ENCODE measurements around the gene PPFIBP1. TPM values are rescaled to one million over a fixed set of nuclear protein-coding genes. Genes with fewer than 3 reads are reported as not detected.
A peak's percentile ranks its signal among the peaks of the same experiment; 100 is the strongest.

Gene PPFIBP1
- total RNA-seq, 2 donors from 2014 or later: 65.2 to 66.0 TPM

DNA sequence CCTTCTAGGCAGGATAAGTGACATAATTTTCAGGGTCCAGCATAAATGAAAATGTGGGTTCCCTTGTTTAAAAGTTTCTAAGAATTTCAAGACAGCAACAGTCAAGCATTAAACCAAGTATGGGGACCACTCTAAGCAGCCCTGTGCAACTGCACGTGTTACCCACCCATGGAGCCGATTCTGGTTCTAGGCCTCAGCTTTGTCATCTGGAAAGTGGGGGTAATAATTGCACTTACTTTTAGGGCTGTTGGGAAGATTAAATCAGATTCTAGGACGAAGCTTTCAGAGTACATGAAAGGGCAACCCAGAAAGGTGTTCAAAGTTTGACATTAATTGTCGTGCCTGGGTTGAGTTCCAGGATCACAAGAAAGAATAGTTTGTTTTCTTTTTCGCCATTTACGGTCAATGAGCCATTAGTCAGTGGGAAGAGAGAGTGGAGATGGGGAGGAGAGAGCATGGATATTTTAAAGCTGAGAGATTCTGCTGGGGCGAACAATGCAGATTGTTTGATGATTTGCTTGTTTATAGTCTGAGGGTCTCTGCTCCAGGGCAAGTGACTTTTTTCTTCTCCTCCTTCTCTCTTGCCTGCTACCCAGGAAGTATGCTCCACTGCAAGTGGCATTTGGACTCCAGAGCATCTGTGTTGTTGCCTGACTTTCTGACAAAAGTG is 10.7 kb upstream of the PPFIBP1 start:
- peaks cover 0 to 14% of the 10 kb centered on the region in 2 donors for H3K4me1 ChIP-seq
- peak overlapping the region in 1 of 2 donors; percentile 6 for H3K27ac ChIP-seq
- H3K4me3 ChIP-seq: no peak overlapping the region

DNA sequence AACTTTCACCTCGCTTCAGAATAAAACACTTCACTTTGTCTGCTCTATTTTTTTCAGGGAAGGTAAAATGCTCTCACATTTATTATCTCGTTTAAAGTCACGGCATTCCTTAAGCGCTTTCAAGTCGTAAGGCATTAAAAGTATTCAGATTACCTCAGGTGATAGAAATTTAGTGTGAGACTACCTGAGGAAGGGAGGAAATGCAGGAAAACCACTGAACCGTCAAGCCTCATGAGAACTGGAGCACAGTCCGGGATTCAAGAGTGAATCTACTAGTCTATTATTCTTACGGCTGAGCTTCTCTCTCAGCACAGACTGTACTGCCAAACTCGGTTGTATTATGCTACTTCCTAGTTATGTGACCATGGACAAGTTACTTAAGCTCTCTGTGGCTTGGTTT is 8.3 kb upstream of the PPFIBP1 start:
- peaks cover 0 to 14% of the 10 kb centered on the region in 2 donors for H3K4me1 ChIP-seq
- no peaks in the 10 kb centered on the region for H3K36me3 ChIP-seq
- TF ChIP-seq, protein P1, sequence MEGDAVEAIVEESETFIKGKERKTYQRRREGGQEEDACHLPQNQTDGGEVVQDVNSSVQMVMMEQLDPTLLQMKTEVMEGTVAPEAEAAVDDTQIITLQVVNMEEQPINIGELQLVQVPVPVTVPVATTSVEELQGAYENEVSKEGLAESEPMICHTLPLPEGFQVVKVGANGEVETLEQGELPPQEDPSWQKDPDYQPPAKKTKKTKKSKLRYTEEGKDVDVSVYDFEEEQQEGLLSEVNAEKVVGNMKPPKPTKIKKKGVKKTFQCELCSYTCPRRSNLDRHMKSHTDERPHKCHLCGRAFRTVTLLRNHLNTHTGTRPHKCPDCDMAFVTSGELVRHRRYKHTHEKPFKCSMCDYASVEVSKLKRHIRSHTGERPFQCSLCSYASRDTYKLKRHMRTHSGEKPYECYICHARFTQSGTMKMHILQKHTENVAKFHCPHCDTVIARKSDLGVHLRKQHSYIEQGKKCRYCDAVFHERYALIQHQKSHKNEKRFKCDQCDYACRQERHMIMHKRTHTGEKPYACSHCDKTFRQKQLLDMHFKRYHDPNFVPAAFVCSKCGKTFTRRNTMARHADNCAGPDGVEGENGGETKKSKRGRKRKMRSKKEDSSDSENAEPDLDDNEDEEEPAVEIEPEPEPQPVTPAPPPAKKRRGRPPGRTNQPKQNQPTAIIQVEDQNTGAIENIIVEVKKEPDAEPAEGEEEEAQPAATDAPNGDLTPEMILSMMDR (IDR thresholded peaks at IDR 0.05): no peak
- no peak overlapping the region for H3K27ac ChIP-seq
- DNase-seq (ENCODE audit: low spot score): no peak
- no peaks in the 10 kb centered on the region for H3K27me3 ChIP-seq
- H3K4me3 ChIP-seq: no peak overlapping the region
- no peaks in the 10 kb centered on the region for H3K9me3 ChIP-seq

More for the DNA sequence above, 10.7 kb upstream of the PPFIBP1 start:
- TF ChIP-seq, protein P1 (IDR thresholded peaks at IDR 0.05): no peak
- Histone ChIP-seq H3K9me3 (no peaks in the 10 kb centered on the region), H3K27me3 (no peaks in the 10 kb centered on the region), H3K36me3 (no peaks in the 10 kb centered on the region)
- DNase-seq (ENCODE audit: low spot score): no peak

DNA sequence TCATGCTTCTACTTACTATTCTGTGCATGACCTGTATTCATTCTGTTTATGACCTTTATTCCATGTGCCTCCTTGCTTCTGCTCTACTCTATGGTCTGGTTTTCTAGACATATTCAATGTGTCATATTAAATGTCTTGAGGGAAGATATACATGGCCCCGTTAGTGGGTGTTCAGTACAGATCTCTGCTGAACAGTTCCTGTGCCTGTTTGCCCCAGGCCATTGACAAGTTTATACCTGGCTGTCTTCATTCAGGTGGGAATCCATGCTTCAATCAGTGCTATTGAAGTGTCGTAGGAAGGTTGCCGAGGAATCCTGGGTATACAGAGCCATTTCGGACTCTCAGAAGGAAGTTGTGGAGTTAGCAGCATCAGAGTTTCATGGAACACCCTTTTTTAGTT is 7.4 kb upstream of the PPFIBP1 start:
- H3K27me3 ChIP-seq: no peaks in the 10 kb centered on the region
- H3K4me3 ChIP-seq: no peak overlapping the region
- H3K27ac ChIP-seq: no peak overlapping the region
- no peak for DNase-seq (ENCODE audit: low spot score)
- H3K4me1 ChIP-seq: peaks cover 0 to 15% of the 10 kb centered on the region in 2 donors
- no peaks in the 10 kb centered on the region for H3K36me3 ChIP-seq
- no peaks in the 10 kb centered on the region for H3K9me3 ChIP-seq
- TF ChIP-seq, protein P1 (IDR thresholded peaks at IDR 0.05): no peak

DNA sequence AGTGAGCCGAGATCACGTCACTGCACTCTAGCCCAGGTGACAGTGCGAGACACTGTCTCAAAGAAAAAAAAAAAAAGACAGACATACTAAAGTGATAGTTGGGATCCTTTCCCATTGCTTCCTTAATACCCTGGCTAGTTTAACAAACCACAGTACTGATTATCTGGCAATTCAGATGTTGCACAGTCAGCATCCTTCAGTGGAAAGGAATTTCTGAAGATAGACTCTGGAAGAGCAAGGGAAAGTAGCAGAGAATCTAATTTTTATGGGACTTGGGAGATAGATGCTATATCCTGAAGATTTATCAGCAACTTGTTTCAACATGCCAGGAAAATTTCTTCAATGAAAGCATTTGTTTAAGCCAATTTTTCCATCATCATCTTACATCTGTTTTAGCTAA is 6.5 kb upstream of the PPFIBP1 start:
- TF ChIP-seq, protein P1 (IDR thresholded peaks at IDR 0.05): no peak

DNA sequence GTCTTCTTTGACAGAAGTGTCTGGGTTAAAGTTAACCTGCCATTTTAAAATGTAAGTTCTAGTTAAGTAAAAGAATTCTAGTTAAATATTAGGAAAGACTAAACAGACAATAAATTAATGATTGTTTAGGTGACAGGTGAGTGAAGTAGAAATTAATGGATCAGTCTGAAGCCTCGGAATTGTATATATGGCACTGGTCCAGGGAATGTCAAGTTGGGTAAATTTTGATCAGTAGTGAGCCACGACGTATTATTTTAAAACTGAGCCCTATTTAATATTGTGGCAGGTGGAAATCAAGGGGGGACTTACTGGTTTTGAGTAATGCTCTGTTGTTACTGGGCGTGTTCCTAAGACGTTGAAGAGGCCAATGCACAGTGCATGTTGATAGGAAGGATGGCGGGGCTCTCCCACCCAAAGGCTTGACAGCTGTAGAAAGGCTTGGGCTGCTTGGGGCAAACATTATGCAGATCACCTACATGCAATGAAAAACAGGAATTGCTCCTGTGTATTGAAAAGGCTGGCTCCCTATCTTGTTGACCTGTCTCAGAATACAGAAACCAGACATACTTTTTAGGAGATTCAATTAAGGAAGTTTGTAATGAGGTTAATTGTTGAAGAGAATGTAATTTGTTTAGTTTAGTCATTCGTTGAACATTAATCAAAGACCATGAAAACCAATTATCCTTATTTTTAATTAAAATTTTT is 5.9 kb upstream of the PPFIBP1 start:
- no peak overlapping the region for H3K27ac ChIP-seq
- H3K36me3 ChIP-seq: no peaks in the 10 kb centered on the region
- no peak for DNase-seq (ENCODE audit: low spot score)
- TF ChIP-seq, protein P1 (IDR thresholded peaks at IDR 0.05): no peak
- no peaks in the 10 kb centered on the region for H3K9me3 ChIP-seq
- H3K27me3 ChIP-seq: no peaks in the 10 kb centered on the region
- H3K4me1 ChIP-seq: peaks cover 0 to 21% of the 10 kb centered on the region in 2 donors
- no peak overlapping the region for H3K4me3 ChIP-seq

More for the DNA sequence above, 6.5 kb upstream of the PPFIBP1 start:
- no peak overlapping the region for H3K4me3 ChIP-seq
- no peaks in the 10 kb centered on the region for H3K36me3 ChIP-seq
- no peaks in the 10 kb centered on the region for H3K27me3 ChIP-seq
- no peak for DNase-seq (ENCODE audit: low spot score)
- no peaks in the 10 kb centered on the region for H3K9me3 ChIP-seq
- no peak overlapping the region for H3K27ac ChIP-seq
- peaks cover 0 to 16% of the 10 kb centered on the region in 2 donors for H3K4me1 ChIP-seq
